Stimulated activated CD4-positive, alpha-beta T cell treated with anti-CD3 and anti-CD28 coated beads, Interleukin-15, amount 100 ng/mL, for 48 hours (primary cell): ENCODE results near the gene PLD2.
A peak's percentile ranks its signal among the peaks of the same experiment; 100 is the strongest.
"Not testable (repeated sequence)": the region's sequence is repeated elsewhere in the genome, so short reads cannot be mapped to it uniquely, and the experiment has no call there.

Experiments
- DNase-seq, 2 donors: peaks; one replicate each; pipeline ENCODE4 v3.0.0-alpha.2; 2020; ENCODE audit warnings: low read depth in 2 of 2

Gene PLD2

GRCh38 chr17:4789701-4789950 is 17.3 kb upstream of the PLD2 start:
- no peak for DNase-seq

GRCh38 chr17:4789951-4790704 is 16.8 kb upstream of the PLD2 start:
- peak; percentile 67 to 78 for DNase-seq

- no peak for DNase-seq
These were observed 16.3 kb upstream of the PLD2 start for GRCh38 chr17:4790705-4791088.

GRCh38 chr17:4795168-4795567 is 11.8 kb upstream of the PLD2 start:
- no peak for DNase-seq

GRCh38 chr17:4796552-4796920 is 10.4 kb upstream of the PLD2 start:
- no peak for DNase-seq

GRCh38 chr17:4800462-4801196 is 6.3 kb upstream of the PLD2 start:
- no peak for DNase-seq

- no peak for DNase-seq
These were observed 4.7 kb upstream of the PLD2 start, which contains the start of gene C17orf114 for GRCh38 chr17:4802228-4802627. TSS of gene C17orf114 (minus strand) at chr17:4802328.

- no peak for DNase-seq
These were observed 536 bp upstream of the PLD2 start for GRCh38 chr17:4806456-4806776.

- no peak for DNase-seq
These were observed 839 bp downstream of the PLD2 start for GRCh38 chr17:4807605-4808377.

- DNase-seq: no peak
These were observed 1.4 kb downstream of the PLD2 start for GRCh38 chr17:4808378-4808767.

GRCh38 chr17:4810696-4811290 is 3.8 kb downstream of the PLD2 start:
- no peak for DNase-seq

- DNase-seq: no peak
These were observed 4.5 kb downstream of the PLD2 start for GRCh38 chr17:4811471-4811870.

GRCh38 chr17:4812690-4813089 is 5.7 kb downstream of the PLD2 start:
- no peak for DNase-seq

- DNase-seq: no peak
These were observed 8.2 kb downstream of the PLD2 start for GRCh38 chr17:4815043-4815675.

GRCh38 chr17:4816826-4817225 is 9.9 kb downstream of the PLD2 start:
- no peak for DNase-seq

- no peak for DNase-seq
These were observed 11.3 kb downstream of the PLD2 start for GRCh38 chr17:4818276-4818675.

GRCh38 chr17:4822835-4823234 is 15.9 kb downstream of the PLD2 start:
- no peak for DNase-seq

GRCh38 chr17:4823373-4824089 is 16.6 kb downstream of the PLD2 start:
- no peak for DNase-seq

GRCh38 chr17:4827399-4827798 is 20.4 kb downstream of the PLD2 start:
- no peak for DNase-seq

GRCh38 chr17:4832829-4833177 is 25.9 kb downstream of the PLD2 start:
- DNase-seq: not testable (repeated sequence)

- peak; percentile 75 to 83 for DNase-seq
These were observed 26.4 kb downstream of the PLD2 start, which contains the start of gene MINK1 for GRCh38 chr17:4833178-4833940. TSS of gene MINK1 (plus strand) at chr17:4833340. CDS start at chr17:4833584, 244 bp downstream.
